Astrocyte of the hippocampus (primary cell): Measurements from ENCODE around the gene MUCL1.

ENCODE experiments used
- DNase-seq: peaks from one replicate; pipeline ENCODE4 v3.0.0; 2011; ENCODE audit warnings: low read depth, low spot score

MUCL1 gene

GRCh38 chr12:54891717-54892478, 37.6 kb downstream of the MUCL1 start:
- DNase-seq = no peak
